ENCODE results near the gene POLR3H.

Gene POLR3H

GRCh38 chr22:41500303-41500702 lies 44.0 kb downstream of the POLR3H start:
- no peak overlapping the region for H3K4me3 ChIP-seq (ENCODE audit: low read length)
- TF ChIP-seq, protein P1, sequence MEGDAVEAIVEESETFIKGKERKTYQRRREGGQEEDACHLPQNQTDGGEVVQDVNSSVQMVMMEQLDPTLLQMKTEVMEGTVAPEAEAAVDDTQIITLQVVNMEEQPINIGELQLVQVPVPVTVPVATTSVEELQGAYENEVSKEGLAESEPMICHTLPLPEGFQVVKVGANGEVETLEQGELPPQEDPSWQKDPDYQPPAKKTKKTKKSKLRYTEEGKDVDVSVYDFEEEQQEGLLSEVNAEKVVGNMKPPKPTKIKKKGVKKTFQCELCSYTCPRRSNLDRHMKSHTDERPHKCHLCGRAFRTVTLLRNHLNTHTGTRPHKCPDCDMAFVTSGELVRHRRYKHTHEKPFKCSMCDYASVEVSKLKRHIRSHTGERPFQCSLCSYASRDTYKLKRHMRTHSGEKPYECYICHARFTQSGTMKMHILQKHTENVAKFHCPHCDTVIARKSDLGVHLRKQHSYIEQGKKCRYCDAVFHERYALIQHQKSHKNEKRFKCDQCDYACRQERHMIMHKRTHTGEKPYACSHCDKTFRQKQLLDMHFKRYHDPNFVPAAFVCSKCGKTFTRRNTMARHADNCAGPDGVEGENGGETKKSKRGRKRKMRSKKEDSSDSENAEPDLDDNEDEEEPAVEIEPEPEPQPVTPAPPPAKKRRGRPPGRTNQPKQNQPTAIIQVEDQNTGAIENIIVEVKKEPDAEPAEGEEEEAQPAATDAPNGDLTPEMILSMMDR (IDR thresholded peaks at IDR 0.05; ENCODE audit: insufficient read depth, low read depth, low read length, missing control alignments): no peak
- DNase-seq (ENCODE audit: low read depth): no peak

GRCh38 chr22:41499624-41500280 lies 44.5 kb downstream of the POLR3H start:
- no peak for DNase-seq (ENCODE audit: low read depth)
- TF ChIP-seq, protein P1 (IDR thresholded peaks at IDR 0.05; ENCODE audit: insufficient read depth, low read depth, low read length, missing control alignments): no peak
- H3K4me3 ChIP-seq (ENCODE audit: low read length): no peak overlapping the region

GRCh38 chr22:41498303-41498835 lies 45.9 kb downstream of the POLR3H start:
- TF ChIP-seq, protein P1 (IDR thresholded peaks at IDR 0.05; ENCODE audit: insufficient read depth, low read depth, low read length, missing control alignments): no peak
- no peak overlapping the region for H3K4me3 ChIP-seq (ENCODE audit: low read length)
- DNase-seq (ENCODE audit: low read depth): peak; percentile 39

DNA sequence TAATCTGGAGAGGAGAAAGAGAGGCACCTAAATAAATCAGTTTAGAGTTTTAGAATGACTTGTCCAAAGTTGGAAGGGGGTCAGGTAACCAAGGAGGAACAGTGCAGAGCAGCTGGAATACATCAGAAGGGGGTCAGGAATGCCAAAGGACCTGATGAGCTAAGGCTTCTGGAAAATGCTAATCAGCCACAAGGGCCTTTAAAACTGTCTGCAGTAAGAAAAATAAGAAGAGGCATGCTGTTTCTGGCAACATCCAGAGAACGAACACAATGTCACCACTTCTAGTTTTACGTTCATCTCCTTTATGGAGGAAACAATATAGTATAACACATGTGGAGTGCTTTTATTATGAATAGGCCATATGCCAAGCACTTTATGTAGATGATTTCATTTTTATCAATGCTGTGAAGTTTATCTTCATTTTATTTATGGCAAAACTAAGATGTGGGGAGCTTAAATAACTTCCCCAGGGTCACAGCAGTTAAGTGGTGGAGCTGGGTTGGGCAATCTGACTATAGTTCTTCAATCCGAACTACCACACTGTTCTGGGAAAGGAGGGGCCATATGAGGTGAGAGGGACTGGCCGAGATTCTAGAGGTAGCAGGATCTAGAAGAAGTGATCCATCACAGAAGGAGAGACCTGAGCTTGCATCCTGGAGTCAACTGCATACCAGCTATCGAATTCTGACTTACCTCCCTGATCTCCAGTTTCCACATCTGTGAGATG lies 52.7 kb downstream of the POLR3H start:
- TF ChIP-seq, protein P1 (IDR thresholded peaks at IDR 0.05; ENCODE audit: insufficient read depth, low read depth, low read length, missing control alignments): no peak
- no peak for DNase-seq (ENCODE audit: low read depth)
- H3K4me3 ChIP-seq (ENCODE audit: low read length): no peak overlapping the region

DNA sequence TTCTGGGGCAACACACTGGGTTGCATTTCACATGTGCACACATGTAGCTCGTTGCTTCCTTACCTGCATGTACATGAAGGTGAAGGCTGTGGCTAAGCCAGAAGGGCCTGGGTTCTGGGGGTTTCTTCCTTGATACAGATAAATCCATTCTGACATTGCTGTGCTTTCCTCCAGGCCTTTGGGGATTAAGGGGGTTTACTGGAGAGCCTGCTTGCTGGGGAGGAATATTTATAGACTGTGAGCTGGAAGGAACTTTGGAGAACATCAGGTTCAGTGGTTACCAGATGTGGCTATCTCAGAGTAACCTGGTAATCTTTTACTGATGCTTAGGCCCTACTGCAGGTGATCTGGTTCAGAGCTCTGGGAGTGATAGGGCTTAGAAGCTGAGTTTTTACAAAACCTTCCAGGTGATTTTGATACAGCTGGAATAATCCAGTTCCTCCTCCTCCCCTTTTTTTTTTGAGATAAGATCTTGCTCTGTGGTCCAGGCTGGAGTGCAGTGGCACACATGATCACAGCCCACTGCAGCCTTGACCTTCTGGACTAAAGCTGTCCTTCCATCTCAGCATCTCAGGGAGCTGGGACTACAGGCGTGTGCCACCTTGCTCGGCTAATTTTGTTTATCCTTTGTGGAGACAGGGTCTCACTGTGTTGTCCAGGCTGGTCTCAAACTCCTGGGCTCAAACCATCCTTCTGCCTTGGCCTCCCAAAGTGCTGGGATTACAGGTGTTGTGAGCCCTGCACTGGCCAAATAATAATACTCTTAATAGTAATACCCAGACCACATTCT lies 55.5 kb downstream of the POLR3H start:
- DNase-seq (ENCODE audit: low read depth): no peak
- no peak overlapping the region for H3K4me3 ChIP-seq (ENCODE audit: low read length)
- TF ChIP-seq, protein P1 (IDR thresholded peaks at IDR 0.05; ENCODE audit: insufficient read depth, low read depth, low read length, missing control alignments): no peak

DNA sequence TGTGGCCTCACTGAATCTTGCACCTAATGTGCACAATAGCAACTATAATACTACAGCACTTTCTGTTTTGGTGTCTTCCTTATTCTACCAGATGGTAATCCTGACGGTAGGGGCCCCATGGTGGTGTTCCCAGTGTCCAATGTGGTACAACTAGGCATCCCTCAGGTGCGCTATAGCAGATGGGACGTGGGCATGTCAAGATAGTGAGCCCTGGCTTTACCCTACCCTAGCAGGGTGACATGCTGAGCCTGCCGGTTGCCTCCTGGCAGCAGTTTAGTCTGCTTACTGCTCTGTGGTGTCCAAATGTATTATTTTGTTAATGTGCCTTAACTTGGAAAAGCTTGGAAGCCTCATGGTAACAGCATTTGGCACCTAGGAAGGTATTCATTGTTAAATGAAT lies 56.2 kb downstream of the POLR3H start:
- no peak for DNase-seq (ENCODE audit: low read depth)
- TF ChIP-seq, protein P1 (IDR thresholded peaks at IDR 0.05; ENCODE audit: insufficient read depth, low read depth, low read length, missing control alignments): no peak
- H3K4me3 ChIP-seq (ENCODE audit: low read length): no peak overlapping the region
